ENCODE results near the gene CCR9.

CCR9 gene

GRCh38 chr3:45936261-45936660 is 49.9 kb downstream of the CCR9 start:
- DNase-seq (ENCODE audit: low spot score), result no peak
- no peak for TF ChIP-seq CTCF (IDR thresholded peaks at IDR 0.05)
- Histone ChIP-seq H3K4me3 (no peak overlapping the region), H3K27ac (no peak overlapping the region)

GRCh38 chr3:45937206-45938042 is 51.1 kb downstream of the CCR9 start:
- no peak for DNase-seq (ENCODE audit: low spot score)
- no peak for TF ChIP-seq CTCF (IDR thresholded peaks at IDR 0.05)
- Histone ChIP-seq H3K27ac (no peak overlapping the region), H3K4me3 (no peak overlapping the region)

- H3K4me3 ChIP-seq, result no peak overlapping the region
- H3K27ac ChIP-seq, result no peak overlapping the region
- no peak for DNase-seq (ENCODE audit: low spot score)
- no peak for TF ChIP-seq CTCF (IDR thresholded peaks at IDR 0.05)
Measured at GRCh38 chr3:45938043-45938435, 51.7 kb downstream of the CCR9 start.

- Histone ChIP-seq H3K27ac (peak overlapping the region; percentile 1 to 2), H3K4me3 (no peak overlapping the region)
- TF ChIP-seq CTCF (IDR thresholded peaks at IDR 0.05), result peak; percentile 78
- peak; percentile 88 for DNase-seq (ENCODE audit: low spot score)
Measured at GRCh38 chr3:45938864-45939263, 52.5 kb downstream of the CCR9 start.

- TF ChIP-seq CTCF (IDR thresholded peaks at IDR 0.05), result no peak
- DNase-seq (ENCODE audit: low spot score), result no peak
- no peak overlapping the region for H3K4me3 ChIP-seq
- peak overlapping the region; percentile 1 to 2 for H3K27ac ChIP-seq
Measured at GRCh38 chr3:45939341-45939771, 53.0 kb downstream of the CCR9 start.

GRCh38 chr3:45940004-45940780 is 53.8 kb downstream of the CCR9 start:
- DNase-seq (ENCODE audit: low spot score), result no peak

More at GRCh38 chr3:45940004-45940780, 53.8 kb downstream of the CCR9 start:
- no peak for TF ChIP-seq CTCF (IDR thresholded peaks at IDR 0.05)
- Histone ChIP-seq H3K27ac (no peak overlapping the region), H3K4me3 (no peak overlapping the region)

Measured in coronary artery (tissue), 2 donors.